PFSK-1 (cell line): ENCODE results near the gene HIC1.

ENCODE experiments used
- FOXP2 ChIP-seq: optimal IDR thresholded peaks from 2 replicates; pipeline ENCODE3; 2011; ENCODE audit warnings: borderline replicate concordance, control low read depth, inconsistent platforms; ENCODE audit not compliant: insufficient read depth; ENCODE audit errors: extremely low read length, extremely low read depth
- POLR2AphosphoS5 ChIP-seq: IDR thresholded peaks from 2 replicates; pipeline ENCODE4 v1.6.1; 2012; ENCODE audit warnings: low read depth, mild to moderate bottlenecking, control low read depth, low read length, moderate library complexity
- REST ChIP-seq, 2 experiments: IDR thresholded peaks; 2 replicates each; pipeline versions ENCODE4 v1.6.1 to v1.8.0; 2011 to 2012; ENCODE audit warnings: low read depth in 2 of 2, low read length in 2 of 2, control low read depth in 1 of 2, inconsistent platforms in 1 of 2, mild to moderate bottlenecking in 1 of 2, moderate library complexity in 1 of 2; ENCODE audit not compliant: insufficient read depth in 1 of 2
- SIN3A ChIP-seq: IDR thresholded peaks from 2 replicates; pipeline ENCODE4 v1.6.1; 2012; ENCODE audit warnings: mild to moderate bottlenecking, low read length, moderate library complexity, borderline replicate concordance; ENCODE audit not compliant: insufficient read depth
- TAF1 ChIP-seq: IDR thresholded peaks from 2 replicates; pipeline ENCODE4 v1.6.1; 2012; ENCODE audit warnings: low read length, control low read depth, borderline replicate concordance; ENCODE audit not compliant: insufficient read depth

The HIC1 gene

GRCh38 chr17:2056206-2057174 is 1.6 kb downstream of the HIC1 start:
- TF ChIP-seq FOXP2 = no peak
- TF ChIP-seq SIN3A = no peak
- no peak for TF ChIP-seq TAF1
- TF ChIP-seq POLR2AphosphoS5 = no peak
- no peak for TF ChIP-seq REST (IDR thresholded peaks at IDR 0.05; ENCODE audit: insufficient read depth in 1 of 2, low read depth in 2 of 2, low read length in 2 of 2)

DNA sequence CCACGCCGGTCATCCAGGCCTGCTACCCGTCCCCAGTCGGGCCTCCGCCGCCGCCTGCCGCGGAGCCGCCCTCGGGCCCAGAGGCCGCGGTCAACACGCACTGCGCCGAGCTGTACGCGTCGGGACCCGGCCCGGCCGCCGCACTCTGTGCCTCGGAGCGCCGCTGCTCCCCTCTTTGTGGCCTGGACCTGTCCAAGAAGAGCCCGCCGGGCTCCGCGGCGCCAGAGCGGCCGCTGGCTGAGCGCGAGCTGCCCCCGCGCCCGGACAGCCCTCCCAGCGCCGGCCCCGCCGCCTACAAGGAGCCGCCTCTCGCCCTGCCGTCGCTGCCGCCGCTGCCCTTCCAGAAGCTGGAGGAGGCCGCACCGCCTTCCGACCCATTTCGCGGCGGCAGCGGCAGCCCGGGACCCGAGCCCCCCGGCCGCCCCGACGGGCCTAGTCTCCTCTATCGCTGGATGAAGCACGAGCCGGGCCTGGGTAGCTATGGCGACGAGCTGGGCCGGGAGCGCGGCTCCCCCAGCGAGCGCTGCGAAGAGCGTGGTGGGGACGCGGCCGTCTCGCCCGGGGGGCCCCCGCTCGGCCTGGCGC is 2.4 kb downstream of the HIC1 start:
- no peak for TF ChIP-seq TAF1
- TF ChIP-seq SIN3A = no peak

- TF ChIP-seq FOXP2 (no peak), TAF1 (no peak), POLR2AphosphoS5 (no peak), REST (IDR thresholded peaks at IDR 0.05; ENCODE audit: insufficient read depth in 1 of 2, low read depth in 2 of 2, low read length in 2 of 2) (no peak), SIN3A (no peak)
Measured at GRCh38 chr17:2057760-2058585, 3.1 kb downstream of the HIC1 start.

DNA sequence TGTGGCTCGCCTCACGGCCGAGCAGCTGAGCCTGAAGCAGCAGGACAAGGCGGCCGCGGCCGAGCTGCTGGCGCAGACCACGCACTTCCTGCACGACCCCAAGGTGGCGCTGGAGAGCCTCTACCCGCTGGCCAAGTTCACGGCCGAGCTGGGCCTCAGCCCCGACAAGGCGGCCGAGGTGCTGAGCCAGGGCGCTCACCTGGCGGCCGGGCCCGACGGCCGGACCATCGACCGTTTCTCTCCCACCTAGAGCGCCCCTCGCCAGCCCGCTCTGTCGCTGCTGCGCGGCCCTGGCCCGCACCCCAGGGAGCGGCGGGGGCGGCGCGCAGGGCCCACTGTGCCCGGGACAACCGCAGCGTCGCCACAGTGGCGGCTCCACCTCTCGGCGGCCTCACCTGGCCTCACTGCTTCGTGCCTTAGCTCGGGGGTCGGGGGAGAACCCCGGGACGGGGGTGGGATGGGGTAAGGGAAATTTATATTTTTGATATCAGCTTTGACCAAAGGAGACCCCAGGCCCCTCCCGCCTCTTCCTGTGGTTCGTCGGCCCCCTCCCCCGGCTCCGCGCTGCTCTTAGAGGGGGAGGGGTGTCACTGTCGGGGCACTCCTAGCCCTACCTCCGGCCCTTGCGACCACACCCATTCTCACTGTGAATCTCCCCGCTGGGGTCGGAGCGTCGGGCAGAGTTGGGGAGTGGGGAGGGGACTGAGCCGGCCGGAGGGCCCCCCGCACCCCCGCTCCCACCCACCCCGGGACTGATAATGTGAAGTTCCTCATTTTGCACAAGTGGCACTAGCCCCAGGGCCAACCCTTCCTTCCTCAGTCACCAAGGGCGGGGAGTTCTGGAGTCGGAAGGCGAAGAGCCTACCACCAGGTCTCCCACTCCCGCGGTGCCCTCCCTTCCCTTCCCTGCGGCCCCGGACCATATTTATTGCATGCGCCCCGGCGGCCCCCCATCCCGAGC is 4.0 kb downstream of the HIC1 start:
- TF ChIP-seq TAF1 (no peak), REST (IDR thresholded peaks at IDR 0.05; ENCODE audit: insufficient read depth in 1 of 2, low read depth in 2 of 2, low read length in 2 of 2) (no peak; a peak in 1 of 4 replicates), FOXP2 (no peak)
